NT2/D1 (cell line): Measurements from ENCODE around the gene FDX1.

ENCODE experiments used
- SUZ12 ChIP-seq: IDR thresholded peaks from 2 replicates; pipeline ENCODE4 v1.6.1; 2011; ENCODE audit not compliant: insufficient read length, insufficient read depth; ENCODE audit errors: extremely low read depth
- YY1 ChIP-seq: IDR thresholded peaks from 2 replicates; pipeline ENCODE4 v1.6.1; 2011; ENCODE audit not compliant: insufficient read length, insufficient read depth
- ZNF274 ChIP-seq: IDR thresholded peaks from 2 replicates; pipeline ENCODE4 v1.6.1; 2011; ENCODE audit warnings: mild to moderate bottlenecking, low read depth, low read length

- TF ChIP-seq ZNF274: no peak
- no peak for TF ChIP-seq YY1
- no peak for TF ChIP-seq SUZ12
Observed at GRCh38 chr11:110469127-110469526, 39.4 kb downstream of the FDX1 start.
